Mesenchymal stem cell (in vitro differentiated cells and primary cell): ENCODE measurements around the gene CLIP3.
A peak's percentile ranks its signal among the peaks of the same experiment; 100 is the strongest.

Source experiments
- DNase-seq: peaks from one replicate; pipeline ENCODE4 v3.0.0-alpha.2; 2013
- H2AFZ ChIP-seq: one replicate; pipeline ENCODE4 v1.6.1; 2013; ENCODE audit warnings: low read depth, mild to moderate bottlenecking, control low read depth, inconsistent platforms, low read length, moderate library complexity
- H2AK5ac ChIP-seq: 2 replicates; pipeline ENCODE4 v1.6.1; 2013; ENCODE audit warnings: low read length, moderate library complexity, mild to moderate bottlenecking, inconsistent platforms; ENCODE audit not compliant: severe bottlenecking
- H2BK120ac ChIP-seq: one replicate; pipeline ENCODE4 v1.6.1; 2013; ENCODE audit warnings: low read depth, mild to moderate bottlenecking, inconsistent platforms, low read length, moderate library complexity
- H2BK12ac ChIP-seq, 2 experiments: one replicate each; pipeline ENCODE4 v1.6.1; 2013; ENCODE audit warnings: inconsistent platforms in 2 of 2, low read length in 2 of 2, mild to moderate bottlenecking in 2 of 2, moderate library complexity in 2 of 2, control low read depth in 1 of 2
- H2BK15ac ChIP-seq: one replicate; pipeline ENCODE4 v1.6.1; 2013; ENCODE audit warnings: mild to moderate bottlenecking, low read depth, inconsistent platforms; ENCODE audit not compliant: poor library complexity, severe bottlenecking
- H2BK5ac ChIP-seq: 2 replicates; pipeline ENCODE4 v1.6.1; 2013; ENCODE audit warnings: low read depth, mild to moderate bottlenecking, low read length, control low read depth, inconsistent platforms; ENCODE audit not compliant: poor library complexity, severe bottlenecking
- H3K14ac ChIP-seq, 2 experiments: one replicate each; pipeline ENCODE4 v1.6.1; 2013; ENCODE audit warnings: inconsistent platforms in 2 of 2, low read length in 2 of 2, control low read depth in 1 of 2, mild to moderate bottlenecking in 1 of 2, moderate library complexity in 1 of 2
- H3K18ac ChIP-seq, 2 experiments: one replicate each; pipeline ENCODE4 v1.6.1; 2013; ENCODE audit warnings: inconsistent platforms in 2 of 2, low read length in 2 of 2, control low read depth in 1 of 2, low read depth in 1 of 2, mild to moderate bottlenecking in 1 of 2
- H3K23ac ChIP-seq, 2 experiments: one replicate each; pipeline ENCODE4 v1.6.1; 2013; ENCODE audit warnings: inconsistent platforms in 2 of 2, low read length in 2 of 2, mild to moderate bottlenecking in 2 of 2, moderate library complexity in 2 of 2, control low read depth in 1 of 2
- H3K27ac ChIP-seq: 2 replicates; pipeline ENCODE4 v1.5.1; 2013; ENCODE audit warnings: mild to moderate bottlenecking, moderate library complexity, low read length, control low read depth, inconsistent platforms; ENCODE audit not compliant: poor library complexity, severe bottlenecking
- H3K27me3 ChIP-seq, 2 experiments: 2 replicates each; pipeline versions ENCODE4 v1.6.1 to v1.7.0; 2013; ENCODE audit warnings: low read length in 2 of 2, mild to moderate bottlenecking in 2 of 2, moderate library complexity in 2 of 2, control low read depth in 1 of 2, inconsistent platforms in 1 of 2; ENCODE audit not compliant: control insufficient read depth in 1 of 2, insufficient read depth in 1 of 2
- H3K36me3 ChIP-seq, 2 experiments: 2 replicates each; pipeline versions ENCODE4 v1.6.1 to v1.7.0; 2013; ENCODE audit warnings: low read length in 2 of 2, control low read depth in 1 of 2, inconsistent platforms in 1 of 2, low read depth in 1 of 2, mild to moderate bottlenecking in 1 of 2; ENCODE audit not compliant: insufficient read depth in 2 of 2, control insufficient read depth in 1 of 2
- H3K4ac ChIP-seq, 2 experiments: one replicate each; pipeline ENCODE4 v1.6.1; 2013; ENCODE audit warnings: inconsistent platforms in 2 of 2, low read length in 2 of 2, mild to moderate bottlenecking in 2 of 2, moderate library complexity in 2 of 2, control low read depth in 1 of 2, low read depth in 1 of 2
- H3K4me1 ChIP-seq: 2 replicates; pipeline ENCODE4 v1.6.1; 2013; ENCODE audit warnings: low read depth, low read length, control low read depth; ENCODE audit not compliant: control insufficient read depth, insufficient read depth
- H3K4me2 ChIP-seq: 2 replicates; pipeline ENCODE4 v1.6.1; 2013; ENCODE audit warnings: low read length, mild to moderate bottlenecking, inconsistent platforms; ENCODE audit not compliant: poor library complexity, severe bottlenecking
- H3K4me3 ChIP-seq, 2 experiments: 2 replicates each; pipeline versions ENCODE4 v1.5.1 to v1.7.0; 2013; ENCODE audit warnings: low read length in 2 of 2, mild to moderate bottlenecking in 2 of 2, control low read depth in 1 of 2, low read depth in 1 of 2; ENCODE audit not compliant: insufficient read depth in 1 of 2
- H3K79me1 ChIP-seq: replicated peaks from 2 replicates; pipeline ENCODE4 v1.6.1; 2013; ENCODE audit warnings: mild to moderate bottlenecking, control low read depth, low read length, inconsistent platforms; ENCODE audit not compliant: poor library complexity, severe bottlenecking
- H3K9ac ChIP-seq: 2 replicates; pipeline ENCODE4 v1.7.0; 2013; ENCODE audit warnings: mild to moderate bottlenecking, low read length, moderate library complexity
- H3K9me3 ChIP-seq: 2 replicates; pipeline ENCODE4 v1.7.0; 2013; ENCODE audit warnings: mild to moderate bottlenecking, low read length; ENCODE audit not compliant: control insufficient read depth
- H4K8ac ChIP-seq: one replicate; pipeline ENCODE4 v1.6.1; 2013; ENCODE audit warnings: inconsistent platforms, mild to moderate bottlenecking, low read length, moderate library complexity
- H4K91ac ChIP-seq: one replicate; pipeline ENCODE4 v1.6.1; 2013; ENCODE audit warnings: mild to moderate bottlenecking, low read length, inconsistent platforms
- whole genome bisulfite sequencing: methylation state at CpG from one replicate; pipeline ENCODE4 v1.1.7; 2013; ENCODE audit warnings: mixed read lengths; 5-methylcytosine and 5-hydroxymethylcytosine counted together

CLIP3 gene

GRCh38 chr19:36040495-36040894 is 7.8 kb upstream of the CLIP3 start:
- Histone ChIP-seq H2BK5ac (no peak overlapping the region), H2BK12ac (no peak overlapping the region), H2AK5ac (no peak overlapping the region), H2BK120ac (no peak overlapping the region), H4K8ac (no peak overlapping the region), H3K9me3 (no peaks in the 10 kb centered on the region), H3K36me3 (peaks cover 8 to 11% of the 10 kb centered on the region in 2 experiments), H3K18ac (no peak overlapping the region), H2AFZ (no peak overlapping the region), H3K9ac (no peak overlapping the region), H3K27ac (no peak overlapping the region), H3K4ac (no peak overlapping the region), H3K4me1 (peaks cover 6% of the 10 kb centered on the region), H4K91ac (no peak overlapping the region), H2BK15ac (no peak overlapping the region), H3K14ac (no peak overlapping the region), H3K4me3 (no peak overlapping the region), H3K23ac (no peak overlapping the region), H3K27me3 (no peaks in the 10 kb centered on the region), H3K4me2 (no peak overlapping the region), H3K79me1 (peaks cover 3% of the 10 kb centered on the region)
- DNase-seq, result no peak
- 92% methylated on average over 2 of the region's 6 CpGs for WGBS

- 91% methylated on average over 6 of the region's 6 CpGs for WGBS
- no peak for DNase-seq
These were observed 1.4 kb downstream of the CLIP3 start for GRCh38 chr19:36031308-36031707.

DNA sequence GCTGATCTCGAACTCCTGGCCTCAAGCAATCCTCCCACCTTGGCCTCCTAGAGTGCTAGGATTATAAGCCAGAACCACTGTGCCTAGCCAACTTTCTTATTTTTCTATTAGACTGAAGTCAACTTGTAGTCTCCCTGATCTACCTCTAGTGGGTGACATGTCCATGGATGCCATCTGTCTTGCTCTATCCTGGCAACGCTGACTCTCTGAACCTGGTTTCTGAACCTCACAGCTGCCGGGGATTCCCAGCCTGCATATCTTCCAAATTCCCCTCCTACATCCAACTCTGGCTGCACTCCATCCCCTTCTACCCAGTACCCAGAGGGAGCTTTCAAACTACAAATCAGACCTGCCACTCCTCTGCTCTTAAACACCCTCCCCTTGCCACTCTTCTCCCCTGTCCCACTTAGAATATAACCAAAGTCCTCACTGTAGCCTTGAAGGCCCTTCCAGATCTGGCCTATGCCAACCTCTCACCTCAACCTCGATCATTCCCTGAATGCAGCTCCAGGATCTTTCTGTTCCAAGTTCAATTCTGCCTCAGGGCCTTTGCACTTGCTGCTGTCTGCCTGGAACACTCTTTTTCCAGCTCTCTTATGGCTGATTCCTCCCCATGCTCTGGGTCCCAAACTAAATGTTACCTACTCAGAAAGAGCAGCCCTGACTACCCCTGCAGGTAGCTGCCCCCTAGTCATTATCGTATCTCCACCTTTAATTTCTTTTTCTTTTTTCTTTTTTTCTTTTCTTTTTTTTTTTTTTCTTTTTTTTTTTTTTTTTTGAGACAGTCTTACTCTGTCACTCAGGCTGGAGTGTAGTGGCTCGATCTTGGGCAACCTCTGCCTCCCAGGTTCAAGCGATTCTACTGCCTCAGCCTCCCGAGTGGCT is 2.2 kb downstream of the CLIP3 start:
- Histone ChIP-seq H3K4ac (no peak overlapping the region), H3K27ac (no peak overlapping the region), H3K14ac (no peak overlapping the region), H4K8ac (no peak overlapping the region), H3K4me2 (no peak overlapping the region), H3K4me1 (peaks cover 7% of the 10 kb centered on the region), H2AK5ac (no peak overlapping the region), H3K4me3 (no peak overlapping the region), H3K79me1 (peaks cover 20% of the 10 kb centered on the region), H4K91ac (no peak overlapping the region), H2AFZ (no peak overlapping the region), H3K9me3 (no peaks in the 10 kb centered on the region), H2BK15ac (no peak overlapping the region), H2BK12ac (no peak overlapping the region), H3K27me3 (no peaks in the 10 kb centered on the region), H3K9ac (no peak overlapping the region), H3K18ac (no peak overlapping the region), H3K36me3 (peaks cover 36 to 41% of the 10 kb centered on the region in 2 experiments), H3K23ac (no peak overlapping the region), H2BK120ac (no peak overlapping the region), H2BK5ac (no peak overlapping the region)
- WGBS, result 96% methylated on average over 4 of the region's 8 CpGs
- DNase-seq, result no peak

More at GRCh38 chr19:36031308-36031707, 1.4 kb downstream of the CLIP3 start:
- no peak overlapping the region for H4K91ac ChIP-seq
- H3K9me3 ChIP-seq, result no peaks in the 10 kb centered on the region
- no peaks in the 10 kb centered on the region for H3K27me3 ChIP-seq
- peaks cover 18% of the 10 kb centered on the region for H3K79me1 ChIP-seq
- no peak overlapping the region for H2AK5ac ChIP-seq
- peak overlapping the region; percentile 54 for H3K4me2 ChIP-seq
- no peak overlapping the region for H2BK12ac ChIP-seq
- H3K4me1 ChIP-seq, result peaks cover 7% of the 10 kb centered on the region
- H3K9ac ChIP-seq, result peak overlapping the region; percentile 89
- no peak overlapping the region for H2AFZ ChIP-seq
- peak overlapping the region in 1 of 2 experiments; percentile 87 for H3K4me3 ChIP-seq
- no peak overlapping the region for H2BK120ac ChIP-seq
- peaks cover 29 to 34% of the 10 kb centered on the region in 2 experiments for H3K36me3 ChIP-seq
- no peak overlapping the region for H3K23ac ChIP-seq
- H3K27ac ChIP-seq, result no peak overlapping the region
- H4K8ac ChIP-seq, result no peak overlapping the region
- H3K4ac ChIP-seq, result no peak overlapping the region
- H2BK5ac ChIP-seq, result no peak overlapping the region
- no peak overlapping the region for H3K14ac ChIP-seq
- H2BK15ac ChIP-seq, result no peak overlapping the region
- no peak overlapping the region for H3K18ac ChIP-seq

GRCh38 chr19:36028313-36029041 is 4.2 kb downstream of the CLIP3 start:
- H3K79me1 ChIP-seq, result peaks cover 20% of the 10 kb centered on the region
- H3K4ac ChIP-seq, result no peak overlapping the region
- no peak overlapping the region for H3K18ac ChIP-seq
- H2AFZ ChIP-seq, result no peak overlapping the region
- H3K23ac ChIP-seq, result no peak overlapping the region
- DNase-seq, result no peak
- H3K14ac ChIP-seq, result no peak overlapping the region
- H2BK5ac ChIP-seq, result no peak overlapping the region
- H3K9me3 ChIP-seq, result no peaks in the 10 kb centered on the region
- no peak overlapping the region for H3K4me2 ChIP-seq
- no peak overlapping the region for H2BK120ac ChIP-seq
- 91% methylated on average over 8 of the region's 10 CpGs for WGBS
- H2BK15ac ChIP-seq, result no peak overlapping the region
- peaks cover 7% of the 10 kb centered on the region for H3K4me1 ChIP-seq
- no peak overlapping the region for H4K8ac ChIP-seq
- no peak overlapping the region for H3K4me3 ChIP-seq
- H4K91ac ChIP-seq, result no peak overlapping the region
- H3K27ac ChIP-seq, result no peak overlapping the region
- H2BK12ac ChIP-seq, result no peak overlapping the region
- H3K27me3 ChIP-seq, result no peaks in the 10 kb centered on the region
- no peak overlapping the region for H3K9ac ChIP-seq
- H3K36me3 ChIP-seq, result peaks cover 48 to 57% of the 10 kb centered on the region in 2 experiments
- H2AK5ac ChIP-seq, result no peak overlapping the region
